SK-N-SH treated with all-trans-retinoic acid at 6 μM for 48 hours (cell line): ENCODE measurements around the gene NXNL1.

Experiments used
- ARNTL ChIP-seq: fragments of 450-650 bp; formaldehyde crosslinking; IDR thresholded peaks from 2 replicates; pipeline ENCODE4 v1.5.0; 2020; ENCODE audit warnings: low read depth, mild to moderate bottlenecking, moderate library complexity, borderline replicate concordance
- BACH2 ChIP-seq: fragments of 250-450 bp; sonication (Bioruptor Pico); IDR thresholded peaks from 2 replicates; pipeline ENCODE4 v1.9.0; 2021; ENCODE audit warnings: mild to moderate bottlenecking, borderline replicate concordance
- OSR1 ChIP-seq: fragments of 250-450 bp; sonication (Bioruptor Pico); IDR thresholded peaks from 2 replicates; pipeline ENCODE4 v1.8.0; 2022; ENCODE audit warnings: moderate library complexity, mild to moderate bottlenecking, inconsistent platforms
- PPARA ChIP-seq: fragments of 250-450 bp; sonication (Bioruptor Pico); IDR thresholded peaks from 2 replicates; pipeline ENCODE4 v1.5.0; 2020; ENCODE audit warnings: mild to moderate bottlenecking, borderline replicate concordance
- RARB ChIP-seq: fragments of 250-450 bp; sonication (Bioruptor Pico); IDR thresholded peaks from 2 replicates; pipeline ENCODE4 v1.8.0; 2021; ENCODE audit warnings: mild to moderate bottlenecking, moderate library complexity
- TCF4 ChIP-seq: fragments of 250-450 bp; sonication (Bioruptor Pico); IDR thresholded peaks from 2 replicates; pipeline ENCODE4 v1.8.0; 2021; ENCODE audit warnings: mild to moderate bottlenecking, moderate library complexity, borderline replicate concordance
- TOX ChIP-seq: fragments of 250-450 bp; sonication (Bioruptor Pico); IDR thresholded peaks from 2 replicates; pipeline ENCODE4 v1.8.0; 2021; ENCODE audit warnings: mild to moderate bottlenecking, moderate library complexity, borderline replicate concordance
- ZC3H10 ChIP-seq: fragments of 250-450 bp; sonication (Bioruptor Pico); IDR thresholded peaks from 2 replicates; pipeline ENCODE4 v1.5.1; 2021; ENCODE audit warnings: mild to moderate bottlenecking, moderate library complexity
- ZNF70 ChIP-seq: fragments of 450-650 bp; formaldehyde crosslinking; IDR thresholded peaks from 2 replicates; pipeline ENCODE4 v1.5.0; 2020; ENCODE audit warnings: mild to moderate bottlenecking, moderate library complexity
- TF ChIP-seq, protein P1 (sequence below): fragments of 250-450 bp; sonication (Bioruptor Pico); IDR thresholded peaks from 2 replicates; pipeline ENCODE4 v1.8.0; 2021; ENCODE audit warnings: low read depth, mild to moderate bottlenecking, moderate library complexity, borderline replicate concordance
- TF ChIP-seq, protein P2 (sequence below): fragments of 250-450 bp; sonication (Bioruptor Pico); IDR thresholded peaks from 2 replicates; pipeline ENCODE4 v1.5.1; 2020; ENCODE audit warnings: low read depth, mild to moderate bottlenecking, moderate library complexity

DNA sequence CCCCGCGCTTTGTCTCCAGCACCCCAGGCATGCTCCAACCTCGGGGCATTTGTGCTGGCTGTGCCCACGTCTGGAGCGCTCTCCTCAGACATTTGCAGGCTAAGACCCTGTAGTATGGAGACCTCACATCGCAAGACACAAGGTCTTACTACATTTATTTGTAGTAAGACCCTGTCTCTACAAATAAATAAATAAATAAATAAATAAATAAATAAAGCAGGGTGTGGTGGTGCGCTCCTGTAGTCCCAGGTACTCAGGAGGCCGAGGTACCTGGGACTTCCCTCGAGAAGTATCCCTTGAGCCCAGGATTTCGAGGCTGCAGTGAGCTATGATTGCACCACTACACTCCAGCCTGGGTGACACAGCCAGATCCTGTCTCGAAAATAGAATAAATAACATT, 4.6 kb downstream of the NXNL1 start:
- TF ChIP-seq ARNTL = no peak
- TF ChIP-seq TCF4 (CRISPR knock-in tag) = no peak
- TF ChIP-seq RARB (CRISPR knock-in tag) = no peak
- TF ChIP-seq, protein P1, sequence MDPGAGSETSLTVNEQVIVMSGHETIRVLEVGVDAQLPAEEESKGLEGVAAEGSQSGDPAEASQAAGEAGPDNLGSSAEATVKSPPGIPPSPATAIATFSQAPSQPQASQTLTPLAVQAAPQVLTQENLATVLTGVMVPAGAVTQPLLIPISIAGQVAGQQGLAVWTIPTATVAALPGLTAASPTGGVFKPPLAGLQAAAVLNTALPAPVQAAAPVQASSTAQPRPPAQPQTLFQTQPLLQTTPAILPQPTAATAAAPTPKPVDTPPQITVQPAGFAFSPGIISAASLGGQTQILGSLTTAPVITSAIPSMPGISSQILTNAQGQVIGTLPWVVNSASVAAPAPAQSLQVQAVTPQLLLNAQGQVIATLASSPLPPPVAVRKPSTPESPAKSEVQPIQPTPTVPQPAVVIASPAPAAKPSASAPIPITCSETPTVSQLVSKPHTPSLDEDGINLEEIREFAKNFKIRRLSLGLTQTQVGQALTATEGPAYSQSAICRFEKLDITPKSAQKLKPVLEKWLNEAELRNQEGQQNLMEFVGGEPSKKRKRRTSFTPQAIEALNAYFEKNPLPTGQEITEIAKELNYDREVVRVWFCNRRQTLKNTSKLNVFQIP (CRISPR knock-in tag) = no peak
- TF ChIP-seq PPARA (CRISPR knock-in tag) = no peak
- no peak for TF ChIP-seq ZC3H10
- TF ChIP-seq BACH2 (CRISPR knock-in tag) = no peak
- TF ChIP-seq OSR1 (CRISPR knock-in tag) = no peak
- no peak for TF ChIP-seq ZNF70
- no peak for TF ChIP-seq TOX (CRISPR knock-in tag)
- TF ChIP-seq, protein P2, sequence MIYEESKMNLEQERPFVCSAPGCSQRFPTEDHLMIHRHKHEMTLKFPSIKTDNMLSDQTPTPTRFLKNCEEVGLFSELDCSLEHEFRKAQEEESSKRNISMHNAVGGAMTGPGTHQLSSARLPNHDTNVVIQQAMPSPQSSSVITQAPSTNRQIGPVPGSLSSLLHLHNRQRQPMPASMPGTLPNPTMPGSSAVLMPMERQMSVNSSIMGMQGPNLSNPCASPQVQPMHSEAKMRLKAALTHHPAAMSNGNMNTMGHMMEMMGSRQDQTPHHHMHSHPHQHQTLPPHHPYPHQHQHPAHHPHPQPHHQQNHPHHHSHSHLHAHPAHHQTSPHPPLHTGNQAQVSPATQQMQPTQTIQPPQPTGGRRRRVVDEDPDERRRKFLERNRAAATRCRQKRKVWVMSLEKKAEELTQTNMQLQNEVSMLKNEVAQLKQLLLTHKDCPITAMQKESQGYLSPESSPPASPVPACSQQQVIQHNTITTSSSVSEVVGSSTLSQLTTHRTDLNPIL (CRISPR knock-in tag) = no peak
